ENCODE data around the gene SRPRA. TPM values are rescaled to one million over a fixed set of nuclear protein-coding genes. Genes with fewer than 3 reads are reported as not detected.
"Not testable (repeated sequence)": the region's sequence is repeated elsewhere in the genome, so short reads cannot be mapped to it uniquely, and the experiment has no call there.

SRPRA gene
- total RNA-seq, 1 donor from 2014 or later, result 180 TPM

DNA sequence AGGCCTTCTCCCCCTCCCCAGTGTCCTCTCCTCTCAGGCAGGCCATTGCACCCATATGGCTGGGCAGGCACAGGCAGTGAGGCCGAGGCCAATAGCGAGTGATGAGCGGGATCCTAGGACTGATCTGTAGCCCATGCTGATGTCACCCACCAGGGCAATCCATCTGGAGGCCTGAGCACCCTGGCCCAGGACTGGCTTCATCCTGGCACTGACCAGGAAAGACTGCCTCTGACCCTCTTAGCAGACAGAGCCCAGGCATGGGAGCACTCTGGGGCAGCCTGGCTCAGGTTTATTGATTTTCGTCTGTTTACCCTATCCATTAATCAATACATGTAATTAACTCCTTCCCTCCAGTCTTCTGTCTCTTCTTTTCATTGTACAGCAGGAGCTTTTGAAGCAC, 9.1 kb upstream of the SRPRA start:
- Mint-ChIP-seq H3K27ac (no peak overlapping the region), H3K27me3 (no peaks in the 10 kb centered on the region), H3K4me1 (peaks cover 18% of the 10 kb centered on the region), H3K4me3 (no peak overlapping the region), H3K36me3 (ENCODE audit: low read depth) (peaks cover 42% of the 10 kb centered on the region), H3K9me3 (no peaks in the 10 kb centered on the region)
- intact Hi-C loops (cut with micrococcal nuclease), result no loop called here
- DNase-seq, result no peak

DNA sequence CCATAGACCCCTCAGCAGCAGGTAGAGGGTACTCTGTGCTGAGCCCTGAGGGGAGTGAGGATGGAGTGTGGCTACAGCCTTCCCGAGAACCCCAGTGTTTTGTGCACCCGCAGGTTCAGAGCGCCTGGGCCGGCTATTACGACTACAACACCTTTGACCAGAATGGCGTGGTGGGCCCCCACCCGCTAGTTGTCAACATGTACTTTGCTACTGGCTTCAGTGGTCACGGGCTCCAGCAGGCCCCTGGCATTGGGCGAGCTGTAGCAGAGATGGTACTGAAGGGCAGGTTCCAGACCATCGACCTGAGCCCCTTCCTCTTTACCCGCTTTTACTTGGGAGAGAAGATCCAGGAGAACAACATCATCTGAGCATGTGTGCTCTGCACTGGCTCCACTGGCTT, 8.6 kb upstream of the SRPRA start:
- intact Hi-C loops (cut with micrococcal nuclease), result no loop called here
- Mint-ChIP-seq H3K36me3 (ENCODE audit: low read depth) (peaks cover 45% of the 10 kb centered on the region), H3K9me3 (no peaks in the 10 kb centered on the region), H3K27ac (no peak overlapping the region), H3K27me3 (no peaks in the 10 kb centered on the region), H3K4me3 (no peak overlapping the region), H3K4me1 (peaks cover 14% of the 10 kb centered on the region)
- no peak for DNase-seq

DNA sequence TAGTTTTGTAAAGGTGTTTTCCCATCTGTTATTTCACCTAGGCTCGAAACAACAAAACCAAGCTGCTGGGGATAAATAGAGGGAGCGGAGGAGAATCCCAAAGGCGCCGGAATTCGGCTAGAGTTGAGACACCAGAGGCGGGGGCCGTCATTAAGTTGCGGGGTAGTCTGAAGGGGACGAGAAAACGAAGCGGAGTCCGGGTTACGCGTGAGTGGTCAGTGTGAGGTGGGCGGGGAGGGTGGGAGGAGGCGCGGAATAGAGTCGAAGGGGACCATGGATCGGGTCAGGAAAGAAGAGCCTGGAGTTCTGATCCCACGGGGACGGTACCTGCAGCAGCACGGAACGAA, 361 bp downstream of the SRPRA start:
- Mint-ChIP-seq H3K27me3 (no peaks in the 10 kb centered on the region), H3K4me3 (peak overlapping the region; percentile 95), H3K9me3 (no peaks in the 10 kb centered on the region), H3K27ac (peak overlapping the region; percentile 92), H3K4me1 (peaks cover 33% of the 10 kb centered on the region), H3K36me3 (ENCODE audit: low read depth) (peaks cover 53% of the 10 kb centered on the region)
- peak; percentile 68 for DNase-seq
- intact Hi-C loops (cut with micrococcal nuclease), result loop anchor here (2.0 to 10.0 kb wide), 4 partner anchors 206 to 1391 kb away; partner anchors contain the start of genes CDON and CHEK1

DNA sequence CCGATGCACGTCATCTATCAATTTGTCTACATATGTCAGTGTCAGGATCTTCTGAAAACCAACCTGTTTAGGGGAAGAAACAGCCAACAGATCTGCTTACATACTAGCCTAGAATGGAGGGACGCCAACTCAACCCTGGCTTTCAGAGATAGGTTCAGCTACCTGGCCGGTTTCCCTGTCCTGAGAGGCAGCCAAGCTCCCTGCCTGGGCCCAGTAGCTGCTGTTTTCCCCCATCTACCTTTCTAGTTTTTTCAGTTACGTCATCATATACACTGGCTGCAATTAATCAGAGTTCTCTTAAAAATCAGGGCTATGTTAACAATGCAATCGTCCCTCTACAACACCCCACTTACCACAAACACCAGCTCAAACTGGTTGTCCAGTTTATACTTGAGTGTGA, 1.0 kb downstream of the SRPRA start:
- peak overlapping the region; percentile 92 for H3K27ac Mint-ChIP-seq
- intact Hi-C loops (cut with micrococcal nuclease), result loop anchor here (2.0 to 10.0 kb wide), 4 partner anchors 205 to 1390 kb away; partner anchors contain the start of genes CDON and CHEK1
- peak overlapping the region; percentile 95 for H3K4me3 Mint-ChIP-seq
- peaks cover 56% of the 10 kb centered on the region for H3K36me3 Mint-ChIP-seq (ENCODE audit: low read depth)
- no peaks in the 10 kb centered on the region for H3K27me3 Mint-ChIP-seq
- no peak for DNase-seq
- peaks cover 33% of the 10 kb centered on the region for H3K4me1 Mint-ChIP-seq
- no peaks in the 10 kb centered on the region for H3K9me3 Mint-ChIP-seq

DNA sequence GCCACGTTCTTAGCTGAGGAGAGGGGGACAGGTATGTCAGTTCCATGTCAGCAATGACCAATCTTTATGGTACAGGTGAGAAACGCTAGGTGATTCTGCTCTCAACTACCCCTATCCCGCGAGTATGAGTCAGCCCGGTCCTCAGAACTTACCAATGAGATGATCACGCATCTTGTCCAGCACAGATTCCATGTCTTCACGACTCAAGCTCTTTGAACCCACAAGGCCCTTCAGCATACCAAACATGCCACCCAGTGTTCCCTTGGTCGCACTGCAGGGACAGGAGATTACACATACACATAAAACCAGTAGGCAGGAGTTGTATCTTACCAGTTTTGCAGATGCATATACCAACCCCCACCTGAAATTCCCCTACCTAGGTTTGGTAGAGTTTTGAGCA, 2.9 kb downstream of the SRPRA start:
- intact Hi-C loops (cut with micrococcal nuclease), result loop anchor here (5.0 to 10.0 kb wide), 2 partner anchors 341 to 1389 kb away; no protein-coding TSS in a partner anchor
- DNase-seq, result no peak
- Mint-ChIP-seq H3K27ac (no peak overlapping the region), H3K36me3 (ENCODE audit: low read depth) (peaks cover 60% of the 10 kb centered on the region), H3K4me3 (no peak overlapping the region), H3K27me3 (no peaks in the 10 kb centered on the region), H3K9me3 (no peaks in the 10 kb centered on the region), H3K4me1 (peaks cover 30% of the 10 kb centered on the region)

DNA sequence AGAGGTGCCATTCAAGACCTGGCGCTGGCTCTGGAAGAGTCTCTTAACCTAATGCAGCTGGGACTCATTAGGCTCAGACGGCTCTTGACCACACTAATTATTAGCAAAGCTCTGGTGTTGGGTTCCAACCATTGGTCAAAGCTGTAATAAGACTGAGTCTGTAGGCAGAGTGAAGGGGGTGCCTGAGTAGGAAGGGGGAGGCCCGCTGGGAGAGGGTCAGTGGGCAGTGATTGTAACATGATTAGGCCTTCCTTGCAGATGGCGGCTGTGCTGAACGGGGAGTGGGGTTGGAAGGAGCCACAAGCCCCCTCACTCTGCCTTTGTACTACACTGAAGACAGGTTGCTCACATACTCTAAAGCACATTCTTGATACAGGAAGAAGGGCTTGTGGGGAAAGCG, 5.2 kb downstream of the SRPRA start:
- no peaks in the 10 kb centered on the region for H3K27me3 Mint-ChIP-seq
- peaks cover 61% of the 10 kb centered on the region for H3K36me3 Mint-ChIP-seq (ENCODE audit: low read depth)
- DNase-seq, result no peak
- no peak overlapping the region for H3K4me3 Mint-ChIP-seq
- intact Hi-C loops (cut with micrococcal nuclease), result loop anchor here (10.0 kb wide), 1 partner anchor 339 kb away; no protein-coding TSS in a partner anchor
- no peak overlapping the region for H3K27ac Mint-ChIP-seq
- H3K9me3 Mint-ChIP-seq, result no peaks in the 10 kb centered on the region
- H3K4me1 Mint-ChIP-seq, result peaks cover 16% of the 10 kb centered on the region

DNA sequence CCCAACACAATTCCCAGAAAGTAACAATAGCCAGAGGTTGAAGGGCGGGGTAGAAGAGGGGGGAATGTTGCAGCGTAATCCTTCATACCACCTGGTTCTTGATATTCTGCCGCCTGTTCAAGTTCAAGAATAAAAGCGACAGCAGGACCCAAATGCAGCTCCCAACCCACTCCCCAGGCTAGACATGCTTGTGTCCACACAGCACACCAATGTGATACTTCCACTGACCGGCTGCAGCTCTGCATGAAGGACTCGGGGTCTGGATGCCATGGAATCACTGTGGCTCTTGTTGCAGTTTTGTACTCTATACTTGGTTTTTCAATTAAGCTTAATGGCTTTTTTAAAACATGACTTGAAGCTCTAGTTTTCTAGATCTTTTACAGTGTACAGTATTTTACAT, 6.5 kb downstream of the SRPRA start:
- no peak for DNase-seq
- Mint-ChIP-seq H3K4me1 (peaks cover 10% of the 10 kb centered on the region), H3K27ac (no peak overlapping the region), H3K4me3 (no peak overlapping the region), H3K27me3 (no peaks in the 10 kb centered on the region), H3K9me3 (no peaks in the 10 kb centered on the region), H3K36me3 (ENCODE audit: low read depth) (peaks cover 56% of the 10 kb centered on the region)
- intact Hi-C loops (cut with micrococcal nuclease), result loop anchor here (10.0 kb wide), 1 partner anchor 337 kb away; no protein-coding TSS in a partner anchor

DNA sequence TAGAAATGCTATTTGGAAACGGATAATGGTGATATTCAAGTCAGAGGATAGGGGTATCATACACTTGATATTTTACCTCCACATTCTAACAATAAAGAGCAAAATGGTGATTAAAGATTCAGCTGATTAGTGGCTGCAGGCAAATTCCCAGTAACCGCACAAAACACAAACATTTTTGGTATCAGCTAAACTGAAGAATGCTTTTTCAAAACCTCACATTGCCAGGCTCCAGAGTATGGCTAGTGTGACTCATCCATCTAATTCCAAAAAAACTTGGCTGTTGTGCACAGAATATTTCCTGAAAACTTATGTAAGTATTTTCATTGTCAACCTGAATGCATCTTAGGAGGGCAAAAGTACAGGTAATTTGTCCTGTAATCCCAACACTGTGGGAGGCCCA, 10.9 kb downstream of the SRPRA start:
- Mint-ChIP-seq H3K9me3 (no peaks in the 10 kb centered on the region), H3K27me3 (no peaks in the 10 kb centered on the region), H3K36me3 (ENCODE audit: low read depth) (peaks cover 29% of the 10 kb centered on the region), H3K27ac (no peak overlapping the region), H3K4me3 (no peak overlapping the region), H3K4me1 (peaks cover 2% of the 10 kb centered on the region)
- intact Hi-C loops (cut with micrococcal nuclease), result no loop called here
- DNase-seq, result no peak

DNA sequence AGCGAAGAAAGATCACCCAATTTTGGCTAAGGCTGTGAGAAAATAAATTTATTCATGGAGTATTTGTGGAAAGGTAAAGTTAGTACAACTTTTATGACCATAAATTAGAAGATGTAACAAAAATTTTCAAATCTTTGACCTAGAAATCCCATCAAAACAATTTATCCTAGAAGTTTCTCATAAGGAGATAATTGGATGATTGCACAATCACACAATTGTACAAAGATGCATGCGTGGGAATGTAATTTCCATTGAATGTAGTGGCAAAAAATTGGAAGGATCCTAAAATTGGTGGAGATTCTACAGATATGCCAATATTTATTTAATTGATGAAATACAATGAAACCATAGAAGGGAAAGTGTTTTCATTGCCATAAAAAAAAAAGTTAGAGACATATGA, 11.6 kb downstream of the SRPRA start:
- Mint-ChIP-seq H3K36me3 (ENCODE audit: low read depth) (peaks cover 29% of the 10 kb centered on the region), H3K9me3 (no peaks in the 10 kb centered on the region), H3K27me3 (no peaks in the 10 kb centered on the region), H3K27ac (no peak overlapping the region), H3K4me1 (peaks cover 2% of the 10 kb centered on the region), H3K4me3 (no peak overlapping the region)
- DNase-seq, result no peak
- intact Hi-C loops (cut with micrococcal nuclease), result no loop called here

DNA sequence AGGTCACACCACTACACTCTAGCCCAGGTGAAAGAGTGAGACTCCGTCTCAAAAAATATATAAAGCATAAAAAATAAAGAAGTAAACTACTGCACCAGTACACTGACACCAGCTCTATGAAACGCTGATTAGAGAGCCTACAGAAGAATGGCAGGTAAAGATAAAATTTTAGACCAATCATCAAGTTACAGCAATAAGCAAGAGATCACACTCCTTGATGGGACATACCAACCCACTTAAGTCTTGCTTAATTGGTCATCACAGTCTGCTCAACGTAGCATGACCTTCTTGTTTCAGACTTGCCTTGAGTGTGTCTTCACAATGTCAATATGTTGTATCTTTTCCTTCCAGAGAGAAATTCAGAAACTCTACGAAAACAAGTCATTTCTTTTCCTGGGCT, 12.5 kb downstream of the SRPRA start:
- Mint-ChIP-seq H3K36me3 (ENCODE audit: low read depth) (peaks cover 26% of the 10 kb centered on the region), H3K4me1 (peaks cover 2% of the 10 kb centered on the region), H3K27ac (no peak overlapping the region), H3K9me3 (no peaks in the 10 kb centered on the region), H3K27me3 (no peaks in the 10 kb centered on the region), H3K4me3 (no peak overlapping the region)
- no peak for DNase-seq
- intact Hi-C loops (cut with micrococcal nuclease), result no loop called here

DNA sequence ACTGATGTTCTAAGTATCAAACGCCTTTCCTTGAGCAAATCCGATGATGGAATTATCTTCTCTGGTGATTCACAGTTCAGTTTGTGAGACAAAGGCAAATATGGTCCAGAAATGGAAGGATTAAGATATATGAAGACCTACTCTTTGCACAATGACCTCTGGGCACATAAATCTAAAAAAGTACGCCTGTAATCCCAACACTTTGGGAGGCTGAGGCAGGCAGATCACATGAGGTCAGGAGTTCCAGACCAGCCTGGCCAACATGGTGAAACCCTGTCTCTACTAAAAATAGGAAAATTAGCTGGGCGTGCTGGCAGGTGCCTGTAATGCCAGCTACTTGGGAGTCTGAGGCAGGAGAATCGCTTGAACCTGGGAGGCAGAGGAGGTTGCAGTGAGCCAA, 13.2 kb downstream of the SRPRA start:
- H3K36me3 Mint-ChIP-seq (ENCODE audit: low read depth), result peaks cover 20% of the 10 kb centered on the region
- H3K27ac Mint-ChIP-seq; DNase-seq; H3K4me1 Mint-ChIP-seq; H3K27me3 Mint-ChIP-seq; H3K4me3 Mint-ChIP-seq; H3K9me3 Mint-ChIP-seq; intact Hi-C loops (cut with micrococcal nuclease): not testable (repeated sequence)

DNA sequence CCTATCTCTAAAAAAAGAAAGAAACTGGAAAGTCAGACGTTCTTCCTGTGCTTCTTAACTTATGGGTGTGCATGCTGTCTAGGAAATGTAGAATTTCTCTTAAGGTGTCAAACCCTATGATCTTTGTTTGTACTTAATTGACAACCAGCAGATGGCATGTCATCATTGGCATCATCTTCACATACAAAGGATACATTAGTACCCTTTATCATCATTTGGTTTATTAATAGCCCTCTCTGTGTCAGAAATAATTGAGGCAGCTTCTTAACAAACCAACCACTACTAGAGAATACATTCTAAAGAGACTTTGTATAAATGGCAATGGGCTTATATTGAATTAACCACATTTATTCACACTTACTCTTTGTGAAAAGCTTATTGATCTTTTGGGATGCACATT, 13.9 kb downstream of the SRPRA start:
- H3K36me3 Mint-ChIP-seq (ENCODE audit: low read depth), result peaks cover 18% of the 10 kb centered on the region
- peaks cover 2% of the 10 kb centered on the region for H3K4me1 Mint-ChIP-seq
- intact Hi-C loops (cut with micrococcal nuclease), result no loop called here
- H3K4me3 Mint-ChIP-seq, result no peak overlapping the region
- no peaks in the 10 kb centered on the region for H3K27me3 Mint-ChIP-seq
- no peaks in the 10 kb centered on the region for H3K9me3 Mint-ChIP-seq
- no peak overlapping the region for H3K27ac Mint-ChIP-seq
- DNase-seq, result no peak

DNA sequence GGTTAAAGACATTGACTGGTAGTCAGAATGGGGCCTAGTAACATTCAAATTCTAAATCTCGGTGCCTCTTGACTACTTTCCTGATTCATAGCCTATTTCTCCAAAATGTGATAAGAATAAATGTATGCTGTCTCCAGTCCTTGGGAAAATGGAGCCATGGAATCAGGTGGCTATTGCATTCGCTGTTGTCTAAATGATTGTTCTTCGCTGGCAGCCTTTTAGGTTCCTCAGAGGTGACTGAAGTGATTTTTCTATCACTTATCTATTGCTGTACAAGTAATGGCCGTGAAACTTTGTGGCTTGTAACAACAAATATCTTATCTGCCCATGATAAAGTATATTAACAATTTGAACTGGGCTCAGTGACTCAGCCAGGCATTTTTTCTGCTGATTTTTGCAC, 15.4 kb downstream of the SRPRA start:
- H3K27ac Mint-ChIP-seq, result no peak overlapping the region
- no peaks in the 10 kb centered on the region for H3K9me3 Mint-ChIP-seq
- H3K4me3 Mint-ChIP-seq, result no peak overlapping the region
- H3K4me1 Mint-ChIP-seq, result peaks cover 2% of the 10 kb centered on the region
- no peaks in the 10 kb centered on the region for H3K27me3 Mint-ChIP-seq
- peaks cover 20% of the 10 kb centered on the region for H3K36me3 Mint-ChIP-seq (ENCODE audit: low read depth)
- no peak for DNase-seq
- intact Hi-C loops (cut with micrococcal nuclease), result no loop called here

DNA sequence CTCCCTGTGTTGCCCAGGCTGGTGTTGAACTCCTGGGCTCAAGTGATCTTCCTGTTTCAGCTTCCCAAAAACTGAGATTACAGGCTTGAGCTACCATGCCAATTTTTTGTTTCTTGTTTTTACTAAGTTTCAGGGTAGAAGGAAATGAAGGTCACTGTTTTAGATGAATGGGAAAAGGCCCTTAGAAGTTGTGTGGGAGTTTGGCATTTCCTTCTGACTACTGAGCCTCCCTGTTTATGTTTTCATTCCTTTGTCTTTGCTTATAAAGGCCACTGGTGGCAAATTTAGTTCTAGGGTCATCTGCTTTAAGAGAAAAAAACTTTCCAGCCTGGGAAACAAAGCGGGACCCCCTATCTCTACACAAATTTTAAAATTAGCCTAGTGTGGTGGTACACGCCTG, 22.1 kb downstream of the SRPRA start:
- no peaks in the 10 kb centered on the region for H3K9me3 Mint-ChIP-seq
- H3K4me1 Mint-ChIP-seq, result no peaks in the 10 kb centered on the region
- H3K36me3 Mint-ChIP-seq (ENCODE audit: low read depth), result peaks cover 11% of the 10 kb centered on the region
- intact Hi-C loops (cut with micrococcal nuclease), result no loop called here
- H3K27me3 Mint-ChIP-seq, result no peaks in the 10 kb centered on the region
- H3K27ac Mint-ChIP-seq, result no peak overlapping the region
- no peak for DNase-seq
- no peak overlapping the region for H3K4me3 Mint-ChIP-seq

DNA sequence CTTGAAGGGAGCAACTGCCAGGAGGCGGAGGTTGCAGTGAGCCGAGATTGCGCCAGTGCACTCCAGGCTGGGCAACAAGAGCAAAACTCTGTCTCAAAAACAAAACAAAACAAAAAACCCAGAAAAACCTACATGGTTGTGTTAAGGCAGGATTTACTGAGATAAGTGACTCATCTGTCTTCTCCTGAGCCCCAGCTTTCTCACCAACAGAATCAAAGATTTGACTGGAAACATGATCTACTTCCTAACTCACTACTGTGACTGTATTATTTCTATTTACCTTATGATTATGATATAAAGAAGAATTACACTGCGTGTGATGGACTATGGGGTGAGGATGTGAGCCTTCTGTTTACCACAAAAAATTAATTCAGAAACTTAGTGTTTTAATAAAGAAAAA, 35.3 kb downstream of the SRPRA start:
- Mint-ChIP-seq H3K27ac (no peak overlapping the region), H3K4me3 (no peak overlapping the region), H3K36me3 (ENCODE audit: low read depth) (peaks cover 20% of the 10 kb centered on the region), H3K9me3 (no peaks in the 10 kb centered on the region), H3K27me3 (no peaks in the 10 kb centered on the region), H3K4me1 (no peaks in the 10 kb centered on the region)
- intact Hi-C loops (cut with micrococcal nuclease), result no loop called here
- DNase-seq, result no peak
